IPS DF 6.9 (cell line): ENCODE measurements around the gene CASP8AP2.
A peak's percentile ranks its signal among the peaks of the same experiment; 100 is the strongest.
"Not testable (repeated sequence)": the region's sequence is repeated elsewhere in the genome, so short reads cannot be mapped to it uniquely, and the experiment has no call there.

ENCODE experiments used
- DNase-seq: peaks from one replicate; pipeline ENCODE4 v3.0.0-alpha.2; 2013; ENCODE audit warnings: low read depth, low spot score
- H3K27ac ChIP-seq: one replicate; pipeline ENCODE4 v1.5.1; 2013; ENCODE audit warnings: low read length, control low read depth
- H3K27me3 ChIP-seq: 2 replicates; pipeline ENCODE4 v1.6.1; 2013; ENCODE audit warnings: mild to moderate bottlenecking, low read length; ENCODE audit not compliant: control insufficient read depth, insufficient read depth
- H3K36me3 ChIP-seq: 2 replicates; pipeline ENCODE4 v1.6.1; 2013; ENCODE audit warnings: low read length; ENCODE audit not compliant: control insufficient read depth, insufficient read depth
- H3K4me1 ChIP-seq: 2 replicates; pipeline ENCODE4 v1.6.1; 2013; ENCODE audit warnings: low read length; ENCODE audit not compliant: control insufficient read depth, insufficient read depth
- H3K4me3 ChIP-seq: 2 replicates; pipeline ENCODE4 v1.5.1; 2013; ENCODE audit warnings: mild to moderate bottlenecking, low read length
- H3K9me3 ChIP-seq: 2 replicates; pipeline ENCODE4 v1.6.1; 2013; ENCODE audit warnings: low read length, inconsistent platforms; ENCODE audit not compliant: control insufficient read depth, insufficient read depth
- WGBS: extraction: QIAGEN DNeasy Blood & Tissue Kit; methylation state at CpG from one replicate; pipeline ENCODE4 v1.1.7; 2013; ENCODE audit warnings: mixed read lengths, missing lambda C conversion rate; ENCODE audit not compliant: insufficient read length, insufficient coverage; 5-methylcytosine and 5-hydroxymethylcytosine counted together

The CASP8AP2 gene

DNA sequence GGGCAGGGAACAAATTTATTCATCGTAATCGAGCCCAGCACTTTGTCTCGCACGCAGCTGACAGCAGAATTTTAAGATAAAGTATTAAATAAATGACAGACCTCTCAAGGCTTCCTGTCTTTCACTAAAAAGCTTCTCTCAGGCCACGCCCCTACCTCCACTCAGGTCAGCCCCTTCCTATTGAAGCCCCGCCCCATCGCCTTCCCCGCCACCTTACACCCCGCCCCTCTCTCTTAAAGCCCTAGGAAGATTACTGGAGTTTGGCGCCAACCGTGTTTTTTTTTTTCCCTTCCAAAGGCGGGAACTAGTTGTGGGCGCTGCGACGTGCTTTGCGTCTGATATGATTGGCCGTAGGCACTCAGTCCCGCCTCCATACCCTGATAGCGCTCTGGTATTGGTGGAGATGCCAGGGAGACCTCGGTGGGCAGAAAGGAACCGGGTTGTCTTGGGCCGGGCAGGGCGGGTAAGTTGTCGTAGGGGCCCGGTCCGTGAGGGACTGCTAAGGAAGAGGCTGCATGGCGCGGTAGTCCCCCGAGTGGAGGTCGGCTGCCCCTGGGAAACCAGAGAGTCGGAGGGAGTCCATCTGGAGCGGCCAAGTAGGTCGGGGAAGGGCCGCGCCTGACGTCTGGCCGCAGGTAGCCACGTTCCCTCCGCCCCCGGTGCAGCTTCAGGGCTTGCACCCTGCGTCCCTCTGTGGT, at the start of gene CASP8AP2:
TSS of gene CASP8AP2 (plus strand) at position 409 of the 698 bp plus-strand sequence.
- WGBS = no CpG with 5 or more reads among the region's 41 CpGs
- H3K9me3 ChIP-seq = no peaks in the 10 kb centered on the region
- no peaks in the 10 kb centered on the region for H3K27me3 ChIP-seq
- H3K36me3 ChIP-seq = peaks cover 5% of the 10 kb centered on the region; the same call in 1 of the 2 replicates
- no peaks in the 10 kb centered on the region for H3K4me1 ChIP-seq
- peak within 1 kb of the TSS; percentile 88; the same call in 1 of the 2 replicates for H3K4me3 ChIP-seq
- H3K27ac ChIP-seq = no peak within 1 kb of the TSS
- DNase-seq = peak; percentile 98

DNA sequence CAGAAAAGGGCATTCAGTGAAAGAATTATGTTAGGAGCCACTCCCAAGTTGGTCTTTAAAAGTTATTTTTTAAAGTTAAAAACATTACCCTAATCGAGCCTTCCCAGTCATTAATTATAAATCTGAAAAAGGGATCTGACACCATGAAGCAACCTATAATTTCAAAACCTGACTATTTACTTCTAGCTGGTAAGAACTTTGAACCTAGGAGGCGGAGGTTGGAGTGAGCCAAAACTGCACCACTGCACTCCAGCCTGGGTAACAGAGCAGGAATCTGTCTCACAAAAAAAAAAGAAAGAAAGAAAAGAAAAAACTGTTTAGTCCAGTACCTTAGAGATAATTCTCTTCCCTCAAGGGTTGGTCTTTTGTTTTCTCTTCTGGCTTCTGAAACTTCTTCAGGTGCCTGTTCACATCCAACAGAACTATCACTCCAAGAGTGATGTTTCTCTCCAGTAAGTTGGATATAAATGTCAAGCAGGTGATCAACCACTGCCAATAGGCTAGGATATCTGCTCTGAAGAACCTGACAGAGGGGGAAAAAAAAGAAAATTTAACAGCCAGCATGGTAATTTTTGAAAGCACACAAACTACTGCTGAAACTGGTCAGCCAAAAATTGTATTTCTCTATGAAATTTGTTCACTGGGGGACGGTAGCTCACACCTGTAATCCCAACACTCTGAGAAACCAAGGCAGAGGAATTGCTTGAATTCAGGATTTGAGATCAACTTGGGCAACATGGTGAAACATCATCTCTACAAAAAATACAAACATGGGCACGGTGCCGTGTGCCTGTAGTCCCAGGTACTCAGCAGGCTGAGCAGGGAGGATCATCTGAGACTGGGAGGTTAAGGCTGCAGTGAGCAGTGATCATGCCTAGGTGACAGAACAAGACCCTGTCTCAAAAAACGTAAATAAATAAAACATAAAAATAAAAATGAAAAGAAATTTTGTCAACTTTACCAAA, 48.3 kb upstream of the CASP8AP2 start:
- Histone ChIP-seq H3K27me3 (no peaks in the 10 kb centered on the region), H3K4me3 (no peak overlapping the region), H3K4me1 (no peaks in the 10 kb centered on the region), H3K27ac (no peak overlapping the region), H3K36me3 (peaks cover 12% of the 10 kb centered on the region; the same call in 1 of the 2 replicates), H3K9me3 (no peaks in the 10 kb centered on the region)
- DNase-seq = no peak
- WGBS = no CpG with 5 or more reads among the region's 6 CpGs

DNA sequence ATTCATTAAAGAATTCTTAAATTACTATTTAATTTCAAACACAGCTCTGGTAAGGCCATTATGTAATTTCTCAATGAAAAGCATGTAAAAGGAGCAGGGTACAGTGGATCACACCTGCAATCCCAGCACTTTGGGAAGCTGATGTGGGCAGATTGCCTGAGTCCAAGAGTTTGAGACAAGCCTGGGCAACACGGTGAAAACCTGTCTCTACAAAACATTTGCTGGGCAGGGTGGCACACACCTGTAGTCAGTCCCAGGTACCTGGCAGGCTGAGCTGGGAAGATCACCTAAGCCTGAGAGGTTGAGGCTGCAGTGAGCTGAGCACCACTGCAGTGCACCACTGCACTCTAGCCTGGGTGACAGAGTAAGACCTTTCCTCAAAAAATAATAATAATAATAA, 47.5 kb upstream of the CASP8AP2 start:
- H3K9me3 ChIP-seq = no peaks in the 10 kb centered on the region
- H3K36me3 ChIP-seq = peaks cover 12% of the 10 kb centered on the region; the same call in 1 of the 2 replicates
- H3K4me3 ChIP-seq = no peak overlapping the region
- no peak overlapping the region for H3K27ac ChIP-seq
- no CpG with 5 or more reads among the region's 1 CpG for WGBS
- no peak for DNase-seq
- no peaks in the 10 kb centered on the region for H3K4me1 ChIP-seq
- H3K27me3 ChIP-seq = no peaks in the 10 kb centered on the region

- H3K27ac ChIP-seq, H3K9me3 ChIP-seq, H3K27me3 ChIP-seq, H3K4me3 ChIP-seq, DNase-seq, H3K4me1 ChIP-seq: not testable (repeated sequence)
- peaks cover 18% of the 10 kb centered on the region for H3K36me3 ChIP-seq
- WGBS = no CpG with 5 or more reads among the region's 7 CpGs
These were observed 46.4 kb upstream of the CASP8AP2 start for GRCh38 chr6:89783293-89783692.

- H3K27ac ChIP-seq = no peak overlapping the region
- no peak for DNase-seq
- H3K27me3 ChIP-seq = no peaks in the 10 kb centered on the region
- WGBS = no CpG with 5 or more reads among the region's 6 CpGs
- H3K4me3 ChIP-seq = no peak overlapping the region
- H3K36me3 ChIP-seq = peaks cover 24% of the 10 kb centered on the region
- no peaks in the 10 kb centered on the region for H3K4me1 ChIP-seq
- H3K9me3 ChIP-seq = no peaks in the 10 kb centered on the region
These were observed 44.8 kb upstream of the CASP8AP2 start for GRCh38 chr6:89784838-89785237.

DNA sequence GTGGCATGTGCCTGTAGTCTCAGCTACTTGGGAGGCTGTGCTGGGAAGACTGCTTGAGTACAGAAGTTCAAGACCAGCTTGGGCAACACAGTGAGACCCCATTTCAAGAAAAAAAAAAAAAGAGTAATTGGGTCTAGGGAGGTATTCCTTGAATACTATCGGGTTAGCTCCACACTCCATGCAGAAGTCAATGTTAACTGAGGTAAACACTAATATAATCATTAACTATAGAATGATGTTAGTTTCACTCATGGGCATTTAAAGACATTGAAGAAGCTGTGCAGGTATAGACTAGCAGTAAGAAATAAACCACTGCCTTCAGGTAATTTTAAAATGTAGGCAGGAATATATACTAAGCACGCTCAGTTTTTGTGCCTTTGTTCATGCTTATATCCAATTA, 42.7 kb upstream of the CASP8AP2 start:
- Histone ChIP-seq H3K27ac (no peak overlapping the region), H3K27me3 (no peaks in the 10 kb centered on the region), H3K36me3 (peaks cover 24% of the 10 kb centered on the region), H3K4me1 (no peaks in the 10 kb centered on the region), H3K4me3 (no peak overlapping the region), H3K9me3 (no peaks in the 10 kb centered on the region)
- WGBS = no CpG with 5 or more reads among the region's 2 CpGs
- no peak for DNase-seq

DNA sequence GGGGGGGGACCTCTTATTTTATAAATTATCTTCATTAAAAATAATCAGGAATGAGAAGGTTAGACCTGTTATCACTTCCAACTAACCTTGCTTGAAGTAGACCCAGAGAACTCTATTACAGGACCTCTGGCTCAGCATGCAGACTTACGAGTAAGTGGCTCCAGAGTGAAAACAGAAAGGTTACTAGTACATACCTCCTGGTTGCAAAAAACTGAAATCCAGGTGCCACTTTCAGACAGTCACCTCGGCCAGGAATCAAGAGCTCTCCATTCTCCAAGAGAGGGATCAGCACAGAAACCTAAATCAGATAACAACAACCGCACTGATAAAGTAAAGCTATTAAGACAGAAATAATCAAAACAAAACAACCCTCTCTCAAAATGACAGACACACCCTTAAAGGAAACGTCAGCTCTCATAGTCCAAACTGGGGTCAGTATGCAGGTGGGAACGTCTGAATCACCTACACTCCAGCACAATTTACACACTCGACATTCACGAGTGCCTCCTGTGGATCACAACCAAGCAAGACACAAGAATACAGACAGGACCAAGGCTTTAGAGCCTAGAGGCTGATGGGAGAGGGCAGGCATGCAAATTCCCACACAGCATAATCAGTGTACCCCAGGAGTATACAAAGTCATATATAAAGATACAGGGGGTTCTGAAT, 41.9 kb upstream of the CASP8AP2 start:
- H3K36me3 ChIP-seq = peaks cover 27% of the 10 kb centered on the region
- H3K4me1 ChIP-seq = no peaks in the 10 kb centered on the region
- DNase-seq = no peak
- H3K27me3 ChIP-seq = no peaks in the 10 kb centered on the region
- no peaks in the 10 kb centered on the region for H3K9me3 ChIP-seq
- H3K27ac ChIP-seq = no peak overlapping the region
- WGBS = no CpG with 5 or more reads among the region's 7 CpGs
- no peak overlapping the region for H3K4me3 ChIP-seq

GRCh38 chr6:89789980-89790379, 39.7 kb upstream of the CASP8AP2 start:
- Histone ChIP-seq H3K4me1 (no peaks in the 10 kb centered on the region), H3K27me3 (no peaks in the 10 kb centered on the region), H3K27ac (no peak overlapping the region), H3K36me3 (peaks cover 26% of the 10 kb centered on the region), H3K9me3 (no peaks in the 10 kb centered on the region), H3K4me3 (no peak overlapping the region)
- WGBS = no CpG with 5 or more reads among the region's 1 CpG
- DNase-seq = no peak

- H3K4me1 ChIP-seq = no peaks in the 10 kb centered on the region
- H3K27me3 ChIP-seq = no peaks in the 10 kb centered on the region
- H3K36me3 ChIP-seq = peaks cover 26% of the 10 kb centered on the region
- no CpG with 5 or more reads among the region's 2 CpGs for WGBS
- DNase-seq = no peak
- H3K9me3 ChIP-seq = no peaks in the 10 kb centered on the region
- no peak overlapping the region for H3K4me3 ChIP-seq
- no peak overlapping the region for H3K27ac ChIP-seq
These were observed 39.3 kb upstream of the CASP8AP2 start for GRCh38 chr6:89790403-89790802.

DNA sequence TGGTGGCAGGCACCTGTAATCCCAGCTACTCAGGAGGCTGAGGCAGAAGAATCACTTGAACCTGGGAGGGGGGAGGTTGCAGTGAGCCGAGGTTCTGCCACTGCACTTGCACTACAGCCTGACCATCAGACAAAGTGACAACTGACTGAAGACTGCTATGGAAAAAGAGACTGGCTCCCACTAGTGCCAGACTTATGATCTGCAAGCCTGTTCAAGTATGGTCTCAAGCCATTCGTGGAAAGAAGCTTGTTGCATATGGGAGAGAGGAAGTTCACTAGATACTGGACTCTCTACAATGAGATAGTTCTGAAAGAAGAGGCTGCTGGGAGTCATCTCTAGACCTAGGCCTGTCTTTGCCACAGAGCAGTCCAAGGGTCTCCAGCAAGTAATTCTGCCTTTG, 36.8 kb upstream of the CASP8AP2 start:
- WGBS = no CpG with 5 or more reads among the region's 2 CpGs
- no peaks in the 10 kb centered on the region for H3K4me1 ChIP-seq
- H3K27ac ChIP-seq = no peak overlapping the region
- peaks cover 20% of the 10 kb centered on the region for H3K36me3 ChIP-seq
- H3K27me3 ChIP-seq = no peaks in the 10 kb centered on the region
- H3K4me3 ChIP-seq = no peak overlapping the region
- no peaks in the 10 kb centered on the region for H3K9me3 ChIP-seq
- DNase-seq = no peak
